Astrocyte (in vitro differentiated cells and primary cell): ENCODE measurements around the gene PREX1. TPM values are rescaled to one million over a fixed set of nuclear protein-coding genes. Genes with fewer than 3 reads are reported as not detected.

Source experiments
- DNase-seq: peaks from one replicate; pipeline ENCODE4 v3.0.0-alpha.2; 2010; ENCODE audit warnings: low read depth
- FAIRE-seq: peaks from 2 replicates; lab custom pipeline; 2011; peaks lifted over from hg19 to GRCh38; lab: Jason Lieb, UNC
- H2AFZ ChIP-seq: 2 replicates; pipeline ENCODE4 v1.6.0; 2012; ENCODE audit warnings: low read depth, low read length, inconsistent platforms
- H3K27ac ChIP-seq: 2 replicates; pipeline ENCODE4 v1.5.1; 2011; ENCODE audit warnings: low read depth, low read length, inconsistent platforms
- H3K27me3 ChIP-seq: 2 replicates; pipeline ENCODE4 v1.6.0; 2011; ENCODE audit warnings: low read length, inconsistent platforms; ENCODE audit not compliant: insufficient read depth
- H3K36me3 ChIP-seq: 2 replicates; pipeline ENCODE4 v1.5.1; 2011; ENCODE audit warnings: low read length, inconsistent platforms; ENCODE audit not compliant: insufficient read depth
- H3K4me1 ChIP-seq: 2 replicates; pipeline ENCODE4 v1.5.1; 2011; ENCODE audit warnings: low read length, inconsistent platforms; ENCODE audit not compliant: insufficient read depth
- H3K4me2 ChIP-seq: 2 replicates; pipeline ENCODE4 v1.6.0; 2012; ENCODE audit warnings: low read length, inconsistent platforms
- H3K4me3 ChIP-seq: 2 replicates; pipeline ENCODE4 v1.5.1; 2011; ENCODE audit warnings: low read depth, mild to moderate bottlenecking, low read length, inconsistent platforms; ENCODE audit not compliant: insufficient read depth
- H3K79me2 ChIP-seq: 2 replicates; pipeline ENCODE4 v1.6.0; 2012; ENCODE audit warnings: mild to moderate bottlenecking, low read length, inconsistent platforms; ENCODE audit not compliant: insufficient read depth
- H3K9ac ChIP-seq: 2 replicates; pipeline ENCODE4 v1.6.0; 2012; ENCODE audit warnings: mild to moderate bottlenecking, low read length, inconsistent platforms
- H3K9me3 ChIP-seq: 2 replicates; pipeline ENCODE4 v1.5.1; 2012; ENCODE audit warnings: low read depth, mild to moderate bottlenecking, low read length, inconsistent platforms; ENCODE audit not compliant: insufficient read depth
- H4K20me1 ChIP-seq: 2 replicates; pipeline ENCODE4 v1.6.0; 2012; ENCODE audit warnings: low read length, inconsistent platforms; ENCODE audit not compliant: insufficient read depth
- H3K27ac Mint-ChIP-seq: one replicate; pipeline ENCODE4 v1.8.0; 2021; ENCODE audit warnings: mild to moderate bottlenecking, mixed read lengths; ENCODE audit not compliant: unreplicated experiment
- H3K27me3 Mint-ChIP-seq: one replicate; pipeline ENCODE4 v1.8.0; 2021; ENCODE audit warnings: low read depth, mixed read lengths; ENCODE audit not compliant: unreplicated experiment
- H3K36me3 Mint-ChIP-seq: one replicate; pipeline ENCODE4 v1.8.0; 2021; ENCODE audit warnings: low read depth, mixed read lengths; ENCODE audit not compliant: unreplicated experiment
- H3K4me1 Mint-ChIP-seq: one replicate; pipeline ENCODE4 v1.8.0; 2021; ENCODE audit warnings: low read depth, mixed read lengths; ENCODE audit not compliant: unreplicated experiment
- H3K4me3 Mint-ChIP-seq: one replicate; pipeline ENCODE4 v1.8.0; 2021; ENCODE audit warnings: mild to moderate bottlenecking, moderate library complexity, mixed read lengths; ENCODE audit not compliant: unreplicated experiment
- H3K9me3 Mint-ChIP-seq: one replicate; pipeline ENCODE4 v1.8.0; 2021; ENCODE audit warnings: mild to moderate bottlenecking, mixed read lengths; ENCODE audit not compliant: unreplicated experiment
- EZH2 ChIP-seq: IDR thresholded peaks from 2 replicates; pipeline ENCODE4 v1.6.1; 2012; ENCODE audit warnings: mild to moderate bottlenecking, low read length, inconsistent platforms; ENCODE audit not compliant: insufficient read depth
- total RNA-seq: library from RNA; stranded (reverse); gene quantifications from 2 replicates; pipeline ENCODE4 v1.2.1, GENCODE V29; 2021
- TF ChIP-seq, protein P1 (sequence below): IDR thresholded peaks from 2 replicates; pipeline ENCODE4 v1.5.1; 2011; ENCODE audit warnings: low read depth, mild to moderate bottlenecking, inconsistent platforms, low read length, moderate library complexity; ENCODE audit not compliant: insufficient read depth

Gene PREX1
- total RNA-seq, 1 donor from 2014 or later = 3.5 TPM

- no peak overlapping the region for H3K27ac ChIP-seq
- no peaks in the 10 kb centered on the region for H3K4me1 Mint-ChIP-seq
- H3K9ac ChIP-seq = no peak overlapping the region
- no peak overlapping the region for H2AFZ ChIP-seq
- H3K9me3 ChIP-seq = no peaks in the 10 kb centered on the region
- H3K9me3 Mint-ChIP-seq = no peaks in the 10 kb centered on the region
- no peak overlapping the region for H3K27ac Mint-ChIP-seq
- H3K4me2 ChIP-seq = no peak overlapping the region
- FAIRE-seq (no peak), DNase-seq (no peak)
- H3K36me3 Mint-ChIP-seq = no peaks in the 10 kb centered on the region
- H3K4me3 Mint-ChIP-seq = no peak overlapping the region
- H4K20me1 ChIP-seq = peaks cover 5% of the 10 kb centered on the region
- H3K79me2 ChIP-seq = no peaks in the 10 kb centered on the region
- H3K4me1 ChIP-seq = peaks cover 5% of the 10 kb centered on the region
- TF ChIP-seq, protein P1, sequence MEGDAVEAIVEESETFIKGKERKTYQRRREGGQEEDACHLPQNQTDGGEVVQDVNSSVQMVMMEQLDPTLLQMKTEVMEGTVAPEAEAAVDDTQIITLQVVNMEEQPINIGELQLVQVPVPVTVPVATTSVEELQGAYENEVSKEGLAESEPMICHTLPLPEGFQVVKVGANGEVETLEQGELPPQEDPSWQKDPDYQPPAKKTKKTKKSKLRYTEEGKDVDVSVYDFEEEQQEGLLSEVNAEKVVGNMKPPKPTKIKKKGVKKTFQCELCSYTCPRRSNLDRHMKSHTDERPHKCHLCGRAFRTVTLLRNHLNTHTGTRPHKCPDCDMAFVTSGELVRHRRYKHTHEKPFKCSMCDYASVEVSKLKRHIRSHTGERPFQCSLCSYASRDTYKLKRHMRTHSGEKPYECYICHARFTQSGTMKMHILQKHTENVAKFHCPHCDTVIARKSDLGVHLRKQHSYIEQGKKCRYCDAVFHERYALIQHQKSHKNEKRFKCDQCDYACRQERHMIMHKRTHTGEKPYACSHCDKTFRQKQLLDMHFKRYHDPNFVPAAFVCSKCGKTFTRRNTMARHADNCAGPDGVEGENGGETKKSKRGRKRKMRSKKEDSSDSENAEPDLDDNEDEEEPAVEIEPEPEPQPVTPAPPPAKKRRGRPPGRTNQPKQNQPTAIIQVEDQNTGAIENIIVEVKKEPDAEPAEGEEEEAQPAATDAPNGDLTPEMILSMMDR = no peak
- TF ChIP-seq EZH2 = no peak
- no peaks in the 10 kb centered on the region for H3K27me3 ChIP-seq
- H3K36me3 ChIP-seq = no peaks in the 10 kb centered on the region
- peaks cover 2% of the 10 kb centered on the region for H3K27me3 Mint-ChIP-seq
- H3K4me3 ChIP-seq = no peak overlapping the region
Measured at GRCh38 chr20:48637461-48637860, 190.3 kb downstream of the PREX1 start.

GRCh38 chr20:48636301-48636700, 191.5 kb downstream of the PREX1 start:
- DNase-seq (no peak), FAIRE-seq (no peak)
- Histone ChIP-seq H3K27me3 (no peaks in the 10 kb centered on the region), H3K36me3 (no peaks in the 10 kb centered on the region), H3K4me1 (peaks cover 9% of the 10 kb centered on the region), H2AFZ (no peak overlapping the region), H3K9me3 (no peaks in the 10 kb centered on the region), H3K4me2 (no peak overlapping the region), H3K27ac (no peak overlapping the region), H3K79me2 (no peaks in the 10 kb centered on the region), H3K4me3 (no peak overlapping the region), H4K20me1 (peaks cover 5% of the 10 kb centered on the region), H3K9ac (no peak overlapping the region)
- Mint-ChIP-seq H3K36me3 (no peaks in the 10 kb centered on the region), H3K9me3 (no peaks in the 10 kb centered on the region), H3K4me3 (no peak overlapping the region), H3K4me1 (peaks cover 3% of the 10 kb centered on the region), H3K27me3 (peaks cover 2% of the 10 kb centered on the region), H3K27ac (no peak overlapping the region)
- TF ChIP-seq, protein P1 = no peak
- no peak for TF ChIP-seq EZH2

DNA sequence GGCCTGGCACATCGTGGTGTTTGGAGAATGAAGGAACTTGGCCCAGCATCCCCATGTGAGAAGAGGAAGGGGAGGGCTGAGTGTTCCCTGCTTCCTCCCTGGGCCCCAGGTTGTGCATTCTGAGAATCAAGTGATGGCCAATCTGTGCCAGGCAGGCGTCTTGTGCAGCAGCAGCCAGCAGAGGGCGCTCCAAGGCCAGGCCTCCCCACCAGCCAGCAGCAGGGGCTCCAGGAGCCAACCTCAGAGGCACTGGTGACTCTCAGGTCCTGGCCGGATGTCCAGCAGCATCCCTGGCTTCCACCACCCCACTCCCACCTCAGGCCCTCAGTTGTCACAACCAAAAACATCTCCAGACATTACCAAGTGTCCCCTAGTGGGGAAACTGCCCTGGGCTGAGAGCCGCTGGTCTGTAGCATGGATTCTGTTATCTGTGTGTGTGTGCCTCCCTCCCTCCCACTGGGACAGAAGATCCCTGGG, 192.0 kb downstream of the PREX1 start:
- H2AFZ ChIP-seq = no peak overlapping the region
- no peak for DNase-seq
- Mint-ChIP-seq H3K4me3 (no peak overlapping the region), H3K4me1 (peaks cover 3% of the 10 kb centered on the region), H3K9me3 (no peaks in the 10 kb centered on the region), H3K27ac (no peak overlapping the region), H3K36me3 (no peaks in the 10 kb centered on the region), H3K27me3 (peaks cover 2% of the 10 kb centered on the region)
- no peak overlapping the region for H3K27ac ChIP-seq
- H3K4me1 ChIP-seq = peaks cover 9% of the 10 kb centered on the region
- no peak for TF ChIP-seq EZH2
- TF ChIP-seq, protein P1 = peak; percentile 72
- H3K9me3 ChIP-seq = no peaks in the 10 kb centered on the region
- H3K36me3 ChIP-seq = no peaks in the 10 kb centered on the region
- no peak for FAIRE-seq
- no peak overlapping the region for H3K4me2 ChIP-seq
- no peaks in the 10 kb centered on the region for H3K79me2 ChIP-seq
- no peak overlapping the region for H3K9ac ChIP-seq
- peaks cover 5% of the 10 kb centered on the region for H4K20me1 ChIP-seq
- H3K4me3 ChIP-seq = no peak overlapping the region
- no peaks in the 10 kb centered on the region for H3K27me3 ChIP-seq
